Measurements from ENCODE around the gene FADS1. TPM values are rescaled to one million over a fixed set of nuclear protein-coding genes. Genes with fewer than 3 reads are reported as not detected.
A peak's percentile ranks its signal among the peaks of the same experiment; 100 is the strongest.

The FADS1 gene
- total and polyA plus RNA-seq, 2 experiments from 2014 or later: 74.9 to 119 TPM

DNA sequence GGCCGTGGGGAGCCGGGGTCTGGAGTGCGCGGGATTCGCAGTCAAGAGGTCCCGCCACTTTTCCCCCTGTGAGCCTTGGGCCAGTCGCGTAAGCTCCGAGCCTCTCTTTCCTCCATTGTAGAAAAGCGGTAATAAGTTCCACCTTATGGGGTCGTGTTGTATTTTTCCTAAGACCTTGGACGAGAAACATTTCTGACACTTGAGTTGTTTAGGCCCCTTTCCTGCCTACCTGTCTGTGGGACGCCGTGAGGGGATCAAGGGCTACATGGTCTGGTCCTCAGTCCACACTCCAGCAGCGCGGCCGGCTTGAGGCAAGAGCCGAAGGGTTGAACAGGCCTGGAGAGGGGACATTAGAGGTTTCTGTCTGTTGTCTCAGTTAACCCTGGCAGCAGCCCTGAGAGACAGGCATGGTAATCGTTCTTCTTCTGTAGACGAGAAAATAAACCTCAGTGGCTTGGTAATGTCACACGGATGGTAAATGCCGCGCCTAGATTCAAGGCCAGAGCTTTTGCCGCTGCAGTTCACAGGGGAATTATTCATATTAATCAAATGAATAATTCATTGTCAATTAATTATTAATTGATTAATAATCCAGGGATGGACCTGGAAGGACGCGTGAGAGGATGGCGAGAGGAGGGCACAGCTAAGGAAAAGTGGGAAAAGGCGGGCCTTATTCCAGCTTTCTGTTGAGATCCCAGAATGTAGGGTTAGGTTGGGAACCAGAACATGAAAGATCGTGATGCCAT is 23.5 kb downstream of the FADS1 start:
- peaks cover 51% of the 10 kb centered on the region for H3K79me2 ChIP-seq (replicated peaks; ENCODE audit: insufficient read depth)
- H2AFZ ChIP-seq: no peak overlapping the region; the same call in none of the 2 replicates
- H3K9me3 Mint-ChIP-seq: no peaks in the 10 kb centered on the region
- peaks cover 17% of the 10 kb centered on the region for H3K4me1 Mint-ChIP-seq
- ATAC-seq (peak; percentile 23), DNase-seq (ENCODE audit: low spot score) (peak; percentile 24)
- H3K36me3 Mint-ChIP-seq (ENCODE audit: low read depth): peaks cover 70% of the 10 kb centered on the region
- H3K27me3 Mint-ChIP-seq (ENCODE audit: insufficient read depth, low read depth, poor library complexity): peaks cover 9% of the 10 kb centered on the region
- peak overlapping the region; percentile 91 for H3K4me3 Mint-ChIP-seq
- H3K36me3 ChIP-seq (ENCODE audit: insufficient read depth): peaks cover 3% of the 10 kb centered on the region; the same call in 1 of the 2 replicates
- H3K27ac ChIP-seq (ENCODE audit: low read depth): peak overlapping the region; percentile 92
- peak overlapping the region; percentile 82 for H3K4me3 ChIP-seq
- peak overlapping the region; percentile 87 for H3K4me2 ChIP-seq
- TF ChIP-seq, protein P1, sequence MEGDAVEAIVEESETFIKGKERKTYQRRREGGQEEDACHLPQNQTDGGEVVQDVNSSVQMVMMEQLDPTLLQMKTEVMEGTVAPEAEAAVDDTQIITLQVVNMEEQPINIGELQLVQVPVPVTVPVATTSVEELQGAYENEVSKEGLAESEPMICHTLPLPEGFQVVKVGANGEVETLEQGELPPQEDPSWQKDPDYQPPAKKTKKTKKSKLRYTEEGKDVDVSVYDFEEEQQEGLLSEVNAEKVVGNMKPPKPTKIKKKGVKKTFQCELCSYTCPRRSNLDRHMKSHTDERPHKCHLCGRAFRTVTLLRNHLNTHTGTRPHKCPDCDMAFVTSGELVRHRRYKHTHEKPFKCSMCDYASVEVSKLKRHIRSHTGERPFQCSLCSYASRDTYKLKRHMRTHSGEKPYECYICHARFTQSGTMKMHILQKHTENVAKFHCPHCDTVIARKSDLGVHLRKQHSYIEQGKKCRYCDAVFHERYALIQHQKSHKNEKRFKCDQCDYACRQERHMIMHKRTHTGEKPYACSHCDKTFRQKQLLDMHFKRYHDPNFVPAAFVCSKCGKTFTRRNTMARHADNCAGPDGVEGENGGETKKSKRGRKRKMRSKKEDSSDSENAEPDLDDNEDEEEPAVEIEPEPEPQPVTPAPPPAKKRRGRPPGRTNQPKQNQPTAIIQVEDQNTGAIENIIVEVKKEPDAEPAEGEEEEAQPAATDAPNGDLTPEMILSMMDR (conservative IDR thresholded peaks at IDR 0.05; ENCODE audit: low read depth in 2 of 2): no peak
- TF ChIP-seq ZNF114 (CRISPR knock-in tag; IDR thresholded peaks at IDR 0.05) (no peak), ZNF331 (CRISPR knock-in tag; IDR thresholded peaks at IDR 0.05; ENCODE audit: low read depth) (no peak), EZH2 (IDR thresholded peaks at IDR 0.05; ENCODE audit: low read depth, unreplicated experiment) (no peak), JUNB (IDR thresholded peaks at IDR 0.05; ENCODE audit: unreplicated experiment) (no peak), CREB1 (CRISPR knock-in tag; IDR thresholded peaks at IDR 0.05; ENCODE audit: low read depth) (no peak), EZH2phosphoT487 (IDR thresholded peaks at IDR 0.05; ENCODE audit: unreplicated experiment) (no peak), POLR2AphosphoS5 (IDR thresholded peaks at IDR 0.05; ENCODE audit: low read depth) (no peak; the same call in 1 of the 2 replicates), NANOG (IDR thresholded peaks at IDR 0.05; ENCODE audit: borderline replicate concordance) (no peak), STAT1 (IDR thresholded peaks at IDR 0.05; ENCODE audit: unreplicated experiment) (no peak), ZNF462 (CRISPR knock-in tag; IDR thresholded peaks at IDR 0.05) (no peak), REST (IDR thresholded peaks at IDR 0.05; ENCODE audit: unreplicated experiment) (no peak)
- TF ChIP-seq, protein P2, sequence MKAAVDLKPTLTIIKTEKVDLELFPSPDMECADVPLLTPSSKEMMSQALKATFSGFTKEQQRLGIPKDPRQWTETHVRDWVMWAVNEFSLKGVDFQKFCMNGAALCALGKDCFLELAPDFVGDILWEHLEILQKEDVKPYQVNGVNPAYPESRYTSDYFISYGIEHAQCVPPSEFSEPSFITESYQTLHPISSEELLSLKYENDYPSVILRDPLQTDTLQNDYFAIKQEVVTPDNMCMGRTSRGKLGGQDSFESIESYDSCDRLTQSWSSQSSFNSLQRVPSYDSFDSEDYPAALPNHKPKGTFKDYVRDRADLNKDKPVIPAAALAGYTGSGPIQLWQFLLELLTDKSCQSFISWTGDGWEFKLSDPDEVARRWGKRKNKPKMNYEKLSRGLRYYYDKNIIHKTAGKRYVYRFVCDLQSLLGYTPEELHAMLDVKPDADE (IDR thresholded peaks at IDR 0.05): no peak
- peak overlapping the region; percentile 100 for H3K27ac Mint-ChIP-seq
- no peaks in the 10 kb centered on the region for H3K9me2 ChIP-seq (ENCODE audit: insufficient read depth)
- H3F3A ChIP-seq (replicated peaks; ENCODE audit: low read depth): peaks cover 24% of the 10 kb centered on the region; the same call in 1 of the 2 replicates
- H4K20me1 ChIP-seq (replicated peaks; ENCODE audit: insufficient read depth): peaks cover 4% of the 10 kb centered on the region; the same call in 1 of the 2 replicates
- 0 out of 2 replicates have a peak, but pooled peaks cover 5% of the 10 kb centered on the region for H3K4me1 ChIP-seq (ENCODE audit: insufficient read depth)
- no peaks in the 10 kb centered on the region for H3K27me3 ChIP-seq (ENCODE audit: insufficient read depth)
